ENCODE measurements around the gene ANKRD33B.
A peak's percentile ranks its signal among the peaks of the same experiment; 100 is the strongest.
"Not testable (repeated sequence)": the region's sequence is repeated elsewhere in the genome, so short reads cannot be mapped to it uniquely, and the experiment has no call there.

ANKRD33B gene

DNA sequence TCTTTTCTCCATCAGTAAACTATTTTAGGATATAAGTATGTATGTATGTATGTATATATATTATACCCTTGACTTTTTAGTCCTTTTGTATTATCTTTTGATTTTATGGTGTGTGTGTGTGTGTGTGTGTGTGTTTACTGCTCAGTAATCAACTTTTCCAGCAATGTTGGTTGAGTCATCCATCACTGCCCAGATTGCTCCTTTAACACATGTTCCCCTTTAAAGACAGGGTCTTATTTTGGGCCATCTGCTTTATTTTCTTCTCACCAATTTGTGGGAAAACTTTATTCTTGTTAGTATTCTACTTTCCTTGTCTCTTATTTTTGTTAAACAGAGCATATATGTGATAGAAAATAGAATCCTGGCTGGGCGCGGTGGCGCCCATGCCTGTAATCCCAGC is 28.1 kb downstream of the ANKRD33B start:
- no peak for DNase-seq

DNA sequence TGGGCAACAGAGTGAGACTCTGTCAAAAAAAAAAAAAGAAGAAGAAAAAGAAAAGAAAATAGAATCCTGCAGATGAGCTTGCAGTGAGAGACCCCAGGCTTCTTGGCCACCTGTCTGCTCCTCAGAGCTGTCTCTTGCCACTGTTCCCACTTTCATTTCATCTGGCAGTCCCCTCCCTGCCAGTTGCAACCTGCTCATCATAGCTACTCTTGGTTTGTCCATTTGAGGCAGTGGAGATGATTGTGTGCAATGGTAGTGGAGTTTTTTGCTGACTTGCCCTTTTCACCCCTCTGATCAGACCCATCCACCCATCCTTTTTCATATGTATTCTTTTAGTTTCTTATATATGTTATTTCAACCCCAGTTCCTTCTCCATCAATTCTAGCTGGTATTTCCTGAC is 28.7 kb downstream of the ANKRD33B start:
- DNase-seq = no peak

GRCh38 chr5:10593531-10594181 is 29.8 kb downstream of the ANKRD33B start:
- no peak for DNase-seq

GRCh38 chr5:10594591-10595210 is 30.8 kb downstream of the ANKRD33B start:
- DNase-seq = no peak

DNA sequence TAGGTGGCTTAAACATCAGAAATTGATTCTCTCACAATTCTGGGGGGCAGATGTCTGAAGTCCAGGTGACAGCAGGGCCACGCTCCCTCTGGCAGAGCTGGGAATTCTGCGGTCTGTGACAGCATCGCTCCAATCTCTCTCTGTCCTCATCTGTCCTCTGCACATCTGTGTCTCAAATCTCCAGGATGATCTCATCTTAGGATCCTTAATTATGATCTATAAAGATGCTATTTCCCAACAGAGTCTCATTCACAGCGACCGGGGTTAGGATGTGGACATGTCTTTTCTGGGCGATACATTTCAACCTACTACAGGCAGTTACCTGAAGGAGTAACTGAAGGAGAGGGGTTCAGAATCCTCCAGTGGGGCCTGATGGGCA is 31.4 kb downstream of the ANKRD33B start:
- DNase-seq = no peak

DNA sequence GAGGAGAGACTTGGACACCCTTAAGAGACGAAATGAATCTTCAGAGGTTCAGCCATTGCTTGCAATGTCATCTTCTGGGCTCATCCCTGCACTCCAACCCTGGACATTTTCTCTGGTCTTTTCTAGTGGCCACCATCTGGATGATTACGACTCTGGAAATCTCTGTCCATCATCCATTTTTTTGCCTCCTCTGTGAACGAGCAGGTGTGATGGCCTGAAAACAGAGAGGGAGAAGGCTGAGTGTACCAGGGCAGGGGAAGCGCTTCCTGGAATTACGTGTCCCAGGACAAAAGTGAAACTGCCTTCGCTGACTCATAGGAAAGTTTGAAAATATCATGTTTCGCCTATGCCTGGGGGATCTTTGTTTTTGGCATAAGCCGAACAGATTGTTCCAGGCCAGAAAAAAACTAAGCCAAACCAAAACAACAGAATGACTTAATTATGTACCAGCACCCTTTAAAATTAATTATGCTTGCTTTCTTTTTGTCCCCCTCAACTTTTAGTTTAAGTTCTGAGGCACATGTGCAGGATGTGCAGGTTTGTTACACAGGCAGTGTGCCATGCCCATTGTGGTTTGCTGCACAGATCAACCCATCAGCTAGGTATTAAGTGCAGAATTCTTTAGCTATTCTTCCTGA is 31.9 kb downstream of the ANKRD33B start:
- no peak for DNase-seq

- DNase-seq = no peak
These were observed 32.4 kb downstream of the ANKRD33B start for GRCh38 chr5:10596310-10596703.

DNA sequence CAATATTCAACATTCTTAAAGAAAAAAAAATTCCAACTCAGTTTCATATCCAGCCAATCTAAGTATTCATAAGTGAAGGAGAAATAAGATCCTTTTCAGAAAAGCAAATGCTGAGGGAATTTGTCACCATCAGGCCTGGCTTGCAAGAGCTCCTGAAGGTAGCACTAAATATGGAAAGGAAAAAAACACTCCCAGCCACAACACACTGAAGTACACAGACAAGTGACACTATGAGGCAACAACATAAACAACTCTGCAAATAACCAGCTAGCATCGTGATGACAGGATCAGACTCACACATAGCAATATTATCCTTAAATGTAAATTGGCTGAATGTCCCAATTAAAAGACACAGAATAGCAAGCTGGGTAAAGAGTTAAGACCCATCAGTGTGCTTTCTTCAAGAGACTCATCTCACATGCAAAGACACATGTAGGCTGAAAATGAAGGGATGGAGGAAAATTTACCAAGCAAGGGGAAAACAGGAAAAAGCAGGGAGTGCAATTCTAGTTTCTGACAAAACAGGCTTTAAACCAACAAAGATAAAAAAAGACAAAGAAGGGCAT is 33.1 kb downstream of the ANKRD33B start:
- DNase-seq = no peak

GRCh38 chr5:10599113-10599512 is 35.2 kb downstream of the ANKRD33B start:
- no peak for DNase-seq

GRCh38 chr5:10599862-10600284 is 36.0 kb downstream of the ANKRD33B start:
- no peak for DNase-seq

DNA sequence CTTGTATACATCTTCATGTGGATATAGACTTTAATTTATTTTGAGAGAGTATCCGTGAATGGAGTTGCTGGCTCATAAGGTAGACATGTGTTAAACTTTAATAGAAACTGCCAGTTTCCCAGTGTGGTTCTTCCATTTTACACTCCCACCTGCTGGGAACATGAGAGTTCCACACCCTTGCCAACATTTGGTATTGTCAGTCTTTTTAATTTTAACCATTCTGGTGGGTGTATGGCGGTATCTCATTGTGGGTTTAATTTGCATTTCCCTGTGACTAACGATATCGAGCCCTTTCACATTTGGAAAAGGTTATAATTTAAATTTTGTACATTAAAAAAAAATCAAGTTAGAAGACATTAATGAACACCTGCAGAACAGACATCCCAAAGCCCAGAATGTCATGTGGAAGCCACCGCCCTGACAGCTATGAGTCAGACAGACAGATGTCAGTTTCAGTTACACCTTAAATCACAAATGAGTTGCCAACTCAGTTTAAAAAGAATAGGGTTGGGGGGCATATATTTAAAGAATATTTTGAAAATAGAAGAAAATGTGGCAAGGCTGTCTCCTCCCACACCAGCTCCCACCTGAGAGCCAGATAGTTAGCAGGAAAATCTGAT is 36.9 kb downstream of the ANKRD33B start:
- DNase-seq = peak in 1 of 56 donors; percentile 35

GRCh38 chr5:10601246-10602030 is 37.6 kb downstream of the ANKRD33B start:
- peak; percentile 49 to 96 (median 84) for DNase-seq

DNA sequence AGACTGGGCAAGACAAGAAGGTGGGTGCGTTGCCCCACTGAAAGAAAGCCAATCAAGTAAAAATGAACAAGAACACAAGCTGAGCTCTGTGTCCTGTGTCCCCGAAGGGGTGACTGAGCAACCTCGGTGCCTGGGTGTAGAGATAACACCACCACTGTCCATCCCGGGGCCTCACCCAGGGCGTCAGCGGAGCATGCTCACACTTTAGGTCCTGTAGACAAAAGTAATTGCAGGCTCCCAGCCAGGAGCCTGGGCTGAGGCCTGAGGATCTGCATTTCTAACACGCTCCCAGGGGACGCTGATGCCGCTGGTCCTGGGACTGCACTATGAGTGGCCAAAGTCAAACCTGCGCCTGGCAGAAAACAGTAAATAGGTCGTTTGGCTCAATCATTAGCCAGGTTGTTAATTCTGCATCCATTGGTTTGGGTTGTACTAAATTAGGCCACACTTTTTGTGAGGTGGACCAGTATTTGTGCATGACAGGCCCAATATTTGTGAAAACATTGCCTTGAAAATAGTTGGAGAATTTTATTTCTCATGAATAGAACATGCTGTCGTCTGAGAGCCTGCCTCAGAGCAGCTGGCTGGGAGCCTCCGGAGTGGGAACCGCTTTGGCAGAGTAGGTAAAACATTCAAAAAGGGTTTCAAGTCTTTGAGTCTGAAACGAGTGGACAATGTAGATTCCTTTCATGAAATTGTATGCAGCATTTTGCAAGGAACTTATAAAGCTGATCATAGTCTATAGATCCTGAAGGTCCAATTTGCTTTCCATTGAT is 38.3 kb downstream of the ANKRD33B start:
- DNase-seq = peak in 33 of 56 donors; percentile 13 to 72 (median 37)

DNA sequence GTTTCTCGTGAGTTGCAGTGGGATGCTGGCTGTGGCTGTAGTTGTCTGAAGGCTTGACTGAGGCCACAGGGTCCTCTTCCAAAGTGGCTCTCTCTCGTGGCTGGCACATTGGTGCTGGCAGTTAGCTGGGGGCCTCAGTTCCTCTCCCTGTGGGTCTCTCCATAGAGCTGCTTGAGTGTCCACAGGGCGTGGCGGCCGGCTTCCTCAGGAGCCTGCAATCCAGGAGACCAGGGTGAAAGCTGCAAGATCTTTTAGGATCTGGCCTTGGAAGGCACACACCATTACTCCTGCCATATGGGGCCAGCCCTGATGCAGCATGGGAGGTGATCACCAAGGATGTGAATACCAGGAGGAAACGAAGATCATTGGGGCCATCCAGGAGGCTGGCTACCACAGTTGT is 41.1 kb downstream of the ANKRD33B start:
- DNase-seq = no peak

- not testable (repeated sequence) for DNase-seq
These were observed 42.8 kb downstream of the ANKRD33B start for GRCh38 chr5:10606632-10607022.

DNA sequence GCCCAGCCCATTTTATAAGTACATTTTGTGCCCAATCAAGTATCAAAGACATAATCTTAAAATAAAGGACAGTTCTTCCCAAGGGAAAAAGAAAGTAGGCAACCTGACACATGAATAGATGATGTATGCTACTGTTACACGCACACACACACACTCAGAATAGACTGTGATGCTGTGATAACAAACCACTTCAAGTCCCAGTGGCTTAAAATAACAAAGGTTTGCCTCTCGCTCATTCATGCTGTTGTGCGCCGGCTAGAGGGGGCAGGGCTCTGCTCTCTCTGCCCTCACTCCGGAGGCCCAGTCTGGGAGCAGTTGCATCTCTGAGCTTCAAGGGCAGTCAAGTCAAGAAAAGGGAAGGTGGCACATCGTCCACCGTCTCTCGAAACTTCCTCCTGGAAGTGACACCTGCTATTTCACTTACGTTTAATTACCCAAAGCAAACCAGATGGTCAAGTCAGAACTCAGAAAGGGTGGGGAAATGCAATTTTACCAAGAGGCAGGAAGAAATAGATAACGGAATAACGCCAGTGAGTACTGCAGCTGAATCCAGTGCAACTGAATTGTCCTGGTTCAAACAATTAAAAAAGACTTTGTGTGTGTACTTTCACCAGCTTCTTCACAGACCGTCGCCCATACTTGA is 43.3 kb downstream of the ANKRD33B start:
- no peak for DNase-seq

- DNase-seq = no peak
These were observed 43.8 kb downstream of the ANKRD33B start for GRCh38 chr5:10607666-10608073.

GRCh38 chr5:10608081-10608480 is 44.2 kb downstream of the ANKRD33B start:
- not testable (repeated sequence) for DNase-seq

GRCh38 chr5:10610058-10610457 is 46.2 kb downstream of the ANKRD33B start:
- no peak for DNase-seq

GRCh38 chr5:10611290-10611689 is 47.4 kb downstream of the ANKRD33B start:
- no peak for DNase-seq
